ENCODE data around the gene CYP4V2.

- TF ChIP-seq CTCF (IDR thresholded peaks at IDR 0.05) (no peak), POLR2A (IDR thresholded peaks at IDR 0.05) (no peak)
These were observed 25.2 kb downstream of the CYP4V2 start for GRCh38 chr4:186216465-186217024.

Data from esophagus squamous epithelium (tissue), 4 donors.